ENCODE measurements around the gene PIF1. TPM values are rescaled to one million over a fixed set of nuclear protein-coding genes. Genes with fewer than 3 reads are reported as not detected.
A peak's percentile ranks its signal among the peaks of the same experiment; 100 is the strongest.

PIF1 gene
- total RNA-seq, 1 donor from 2014 or later, result 6.6 TPM

DNA sequence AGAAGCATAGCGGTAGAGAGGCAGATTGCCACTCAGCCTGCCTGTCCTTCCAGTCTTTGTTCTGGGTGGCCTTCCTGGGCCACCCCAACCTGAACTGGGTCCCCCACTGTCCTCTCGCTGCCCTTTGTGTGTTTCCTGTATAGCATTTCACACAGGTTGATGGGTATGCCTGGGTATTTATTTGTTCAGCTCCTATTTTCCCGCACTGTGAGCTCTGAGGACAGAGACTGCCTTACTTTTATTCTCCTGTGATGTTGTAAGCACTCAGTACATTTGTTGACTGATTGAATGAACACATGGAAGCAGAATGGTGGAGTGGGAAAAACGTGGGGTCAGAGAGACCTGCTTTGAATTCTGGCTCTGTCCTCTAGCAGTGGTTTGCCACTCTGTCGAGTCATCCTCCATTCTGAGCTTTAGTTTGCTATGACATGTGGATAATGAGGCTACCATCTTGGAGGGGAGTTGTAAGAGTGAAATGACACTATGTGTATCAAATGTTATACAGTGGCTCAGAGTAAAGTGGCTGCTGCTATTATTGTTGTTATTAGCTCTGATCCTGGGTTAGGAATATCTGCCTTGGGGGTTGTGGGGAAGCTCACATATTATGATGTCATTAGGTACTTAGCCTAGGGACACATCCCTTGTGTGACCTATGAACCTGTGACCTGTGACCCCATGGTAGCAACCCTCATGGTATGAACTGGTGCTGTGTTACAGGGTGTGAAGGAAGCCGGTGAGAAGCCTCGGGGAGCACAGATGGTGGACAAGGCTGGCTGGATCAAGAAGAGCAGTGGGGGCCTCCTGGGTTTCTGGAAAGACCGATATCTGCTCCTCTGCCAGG, 22.6 kb upstream of the PIF1 start:
- TF ChIP-seq POLR2AphosphoS5 (IDR thresholded peaks at IDR 0.05; ENCODE audit: insufficient read depth in 1 of 2, low read depth in 1 of 2) (no peak), POLR2A (IDR thresholded peaks at IDR 0.05) (no peak)
- TF ChIP-seq, protein P1, sequence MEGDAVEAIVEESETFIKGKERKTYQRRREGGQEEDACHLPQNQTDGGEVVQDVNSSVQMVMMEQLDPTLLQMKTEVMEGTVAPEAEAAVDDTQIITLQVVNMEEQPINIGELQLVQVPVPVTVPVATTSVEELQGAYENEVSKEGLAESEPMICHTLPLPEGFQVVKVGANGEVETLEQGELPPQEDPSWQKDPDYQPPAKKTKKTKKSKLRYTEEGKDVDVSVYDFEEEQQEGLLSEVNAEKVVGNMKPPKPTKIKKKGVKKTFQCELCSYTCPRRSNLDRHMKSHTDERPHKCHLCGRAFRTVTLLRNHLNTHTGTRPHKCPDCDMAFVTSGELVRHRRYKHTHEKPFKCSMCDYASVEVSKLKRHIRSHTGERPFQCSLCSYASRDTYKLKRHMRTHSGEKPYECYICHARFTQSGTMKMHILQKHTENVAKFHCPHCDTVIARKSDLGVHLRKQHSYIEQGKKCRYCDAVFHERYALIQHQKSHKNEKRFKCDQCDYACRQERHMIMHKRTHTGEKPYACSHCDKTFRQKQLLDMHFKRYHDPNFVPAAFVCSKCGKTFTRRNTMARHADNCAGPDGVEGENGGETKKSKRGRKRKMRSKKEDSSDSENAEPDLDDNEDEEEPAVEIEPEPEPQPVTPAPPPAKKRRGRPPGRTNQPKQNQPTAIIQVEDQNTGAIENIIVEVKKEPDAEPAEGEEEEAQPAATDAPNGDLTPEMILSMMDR (IDR thresholded peaks at IDR 0.05), result no peak
- H3K27me3 ChIP-seq, result no peaks in the 10 kb centered on the region
- H3K36me3 ChIP-seq, result peaks cover 0 to 18% of the 10 kb centered on the region in 2 donors
- DNase-seq (ENCODE audit: extremely low spot score in 2 of 2), result no peak
- H3K4me1 ChIP-seq, result peaks cover 85% of the 10 kb centered on the region
- peak overlapping the region; percentile 98 for H3K27ac ChIP-seq
- intact Hi-C loops (cut with DNase I), result no loop called here
- H3K9me3 ChIP-seq, result no peaks in the 10 kb centered on the region
- no peak overlapping the region for H3K4me3 ChIP-seq

DNA sequence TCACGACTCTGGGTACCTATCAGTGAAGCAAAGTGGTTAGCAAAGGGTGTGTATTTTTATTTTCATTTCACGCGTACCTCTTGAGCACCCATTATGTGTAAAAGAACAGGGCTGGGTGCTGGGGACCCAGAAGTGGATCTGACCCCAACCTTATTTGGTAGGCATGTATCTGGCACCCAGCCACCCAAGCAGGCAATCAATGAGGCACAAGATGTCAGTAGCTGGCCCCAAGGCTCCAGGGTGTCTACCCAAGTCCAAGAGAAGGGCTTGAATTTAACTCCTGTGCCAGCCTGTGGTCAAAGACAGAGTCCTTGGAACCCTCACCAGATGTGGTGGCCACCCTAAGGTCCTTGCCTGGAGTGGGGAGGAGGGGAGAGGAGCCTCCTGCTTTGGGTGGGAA, 22.0 kb upstream of the PIF1 start:
- DNase-seq (ENCODE audit: extremely low spot score in 2 of 2), result no peak
- Histone ChIP-seq H3K36me3 (peaks cover 0 to 18% of the 10 kb centered on the region in 2 donors), H3K4me1 (peaks cover 84% of the 10 kb centered on the region), H3K27ac (peak overlapping the region; percentile 98), H3K9me3 (no peaks in the 10 kb centered on the region), H3K27me3 (no peaks in the 10 kb centered on the region), H3K4me3 (no peak overlapping the region)
- no peak for TF ChIP-seq POLR2AphosphoS5 (IDR thresholded peaks at IDR 0.05; ENCODE audit: insufficient read depth in 1 of 2, low read depth in 1 of 2)
- TF ChIP-seq, protein P1 (IDR thresholded peaks at IDR 0.05), result no peak
- TF ChIP-seq POLR2A (IDR thresholded peaks at IDR 0.05), result no peak
- intact Hi-C loops (cut with DNase I), result no loop called here

DNA sequence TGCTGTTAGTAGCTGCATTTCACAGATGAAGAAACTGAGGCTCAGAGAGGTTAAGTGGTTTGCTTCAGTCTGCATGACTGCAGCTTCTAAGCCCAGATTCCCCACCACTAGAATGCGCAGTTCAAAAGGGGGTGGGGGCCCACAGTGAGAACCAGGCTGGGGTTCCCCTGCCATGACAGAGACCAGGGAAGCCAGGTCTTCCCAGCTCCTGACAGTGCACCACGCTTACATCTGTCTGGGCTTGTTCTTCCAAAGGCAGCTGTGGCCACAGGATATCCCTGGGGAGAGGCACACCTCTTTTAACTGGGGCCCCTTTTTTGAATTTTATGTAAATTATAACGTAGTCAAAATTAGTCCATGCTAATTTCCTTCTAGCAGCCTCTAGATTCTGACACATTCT, 21.6 kb upstream of the PIF1 start:
- H3K9me3 ChIP-seq, result no peaks in the 10 kb centered on the region
- H3K27me3 ChIP-seq, result no peaks in the 10 kb centered on the region
- TF ChIP-seq POLR2A (IDR thresholded peaks at IDR 0.05) (no peak), POLR2AphosphoS5 (IDR thresholded peaks at IDR 0.05; ENCODE audit: insufficient read depth in 1 of 2, low read depth in 1 of 2) (no peak)
- TF ChIP-seq, protein P1 (IDR thresholded peaks at IDR 0.05), result no peak
- intact Hi-C loops (cut with DNase I), result no loop called here
- peaks cover 80% of the 10 kb centered on the region for H3K4me1 ChIP-seq
- peak overlapping the region; percentile 98 for H3K27ac ChIP-seq
- no peak overlapping the region for H3K4me3 ChIP-seq
- no peak for DNase-seq (ENCODE audit: extremely low spot score in 2 of 2)
- peaks cover 0 to 18% of the 10 kb centered on the region in 2 donors for H3K36me3 ChIP-seq

DNA sequence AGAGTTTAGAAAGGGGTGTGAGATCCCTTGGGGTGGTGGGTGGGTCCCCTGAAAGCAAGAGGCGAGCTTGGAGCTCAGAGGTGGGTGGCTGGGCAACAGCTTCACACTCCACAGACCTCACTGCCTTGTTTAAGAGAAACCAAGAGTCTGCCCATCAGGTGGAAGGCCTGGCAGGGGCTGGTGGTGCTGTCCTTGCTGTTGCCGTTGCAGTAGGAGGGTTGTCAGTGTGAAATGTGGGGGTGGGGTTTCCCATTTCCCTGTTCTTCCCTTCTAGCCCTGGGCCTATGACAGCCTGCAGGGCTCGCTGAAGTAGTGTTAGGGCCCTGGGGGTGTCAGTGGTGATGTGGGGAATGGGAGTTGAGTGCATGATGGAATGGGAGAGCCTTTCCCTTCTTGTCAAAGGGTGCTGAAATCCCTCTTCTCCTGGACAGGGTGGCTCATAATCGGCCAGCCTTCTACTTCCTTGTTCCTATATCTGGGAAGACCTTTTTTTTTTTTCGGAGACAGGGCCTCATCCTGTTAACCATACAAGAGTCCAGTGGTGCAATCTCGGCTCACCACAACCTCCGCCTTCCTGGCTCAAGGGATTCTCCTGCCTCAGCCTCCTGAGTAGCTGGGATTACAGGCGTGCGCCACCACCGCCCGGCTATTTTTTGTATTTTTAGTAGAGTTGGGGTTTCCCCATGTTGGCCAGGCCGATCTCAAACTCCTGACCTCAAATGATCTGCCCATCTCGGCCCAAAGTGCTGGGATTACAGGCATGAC, 20.6 kb upstream of the PIF1 start:
- Histone ChIP-seq H3K4me1 (peaks cover 69% of the 10 kb centered on the region), H3K27ac (peak overlapping the region; percentile 98), H3K9me3 (no peaks in the 10 kb centered on the region), H3K4me3 (peak overlapping the region in 1 of 2 donors; percentile 97), H3K27me3 (no peaks in the 10 kb centered on the region), H3K36me3 (peaks cover 0 to 18% of the 10 kb centered on the region in 2 donors)
- intact Hi-C loops (cut with DNase I), result no loop called here
- no peak for TF ChIP-seq POLR2AphosphoS5 (IDR thresholded peaks at IDR 0.05; ENCODE audit: insufficient read depth in 1 of 2, low read depth in 1 of 2)
- no peak for TF ChIP-seq POLR2A (IDR thresholded peaks at IDR 0.05)
- TF ChIP-seq, protein P1 (IDR thresholded peaks at IDR 0.05), result no peak
- no peak for DNase-seq (ENCODE audit: extremely low spot score in 2 of 2)

Data from vagina (tissue), 2 donors.